NCI-H2171 treated with DMSO at 0.1 percent for 48 hours (cell line): ENCODE measurements around the gene PEX26.
"Not testable (repeated sequence)": the region's sequence is repeated elsewhere in the genome, so short reads cannot be mapped to it uniquely, and the experiment has no call there.

Experiments
- DNase-seq: peaks from one replicate; lab custom pipeline; 2025; lab: John Stamatoyannopoulos, UW

Gene PEX26

GRCh38 chr22:18077639-18078328, at the start of gene PEX26:
Gene PEX26, plus strand, starts transcription at chr22:18077990. Its CDS starts 387 bp downstream, at chr22:18078377.
- DNase-seq = peak; percentile 96

- peak; percentile 4 for DNase-seq
These were observed 48.8 kb upstream of the PEX26 start for GRCh38 chr22:18028817-18029527.

DNA sequence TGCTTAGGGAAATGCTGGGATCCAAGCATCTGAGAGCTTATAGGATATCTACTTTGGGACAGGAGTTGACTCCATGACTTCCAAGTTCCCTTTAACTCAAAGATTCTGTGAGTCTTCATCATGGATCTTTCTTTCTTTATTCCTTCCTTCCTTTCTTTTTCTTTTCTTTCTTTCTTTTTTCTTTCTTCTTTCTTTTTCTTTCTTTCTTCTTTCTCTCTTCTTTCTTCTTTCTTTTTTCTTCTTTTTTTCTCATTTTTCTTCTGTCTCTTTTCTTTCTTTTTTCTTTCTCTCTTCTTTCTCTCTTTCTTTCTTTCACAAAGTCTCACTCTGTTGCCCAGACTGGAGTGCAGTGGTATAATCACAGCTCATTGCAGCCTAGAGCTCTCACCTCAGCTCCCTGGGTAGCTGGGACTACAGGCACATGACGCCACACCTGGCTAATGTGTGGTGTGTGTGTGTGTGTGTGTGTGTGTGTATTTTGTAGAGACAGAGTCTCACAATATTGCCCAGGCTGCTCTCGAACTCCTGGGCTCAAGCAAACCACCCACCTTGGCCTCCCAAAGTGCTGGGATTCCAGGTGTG, 48.0 kb upstream of the PEX26 start:
- no peak for DNase-seq

GRCh38 chr22:18031695-18032454, 45.9 kb upstream of the PEX26 start:
- DNase-seq = peak; percentile 77

DNA sequence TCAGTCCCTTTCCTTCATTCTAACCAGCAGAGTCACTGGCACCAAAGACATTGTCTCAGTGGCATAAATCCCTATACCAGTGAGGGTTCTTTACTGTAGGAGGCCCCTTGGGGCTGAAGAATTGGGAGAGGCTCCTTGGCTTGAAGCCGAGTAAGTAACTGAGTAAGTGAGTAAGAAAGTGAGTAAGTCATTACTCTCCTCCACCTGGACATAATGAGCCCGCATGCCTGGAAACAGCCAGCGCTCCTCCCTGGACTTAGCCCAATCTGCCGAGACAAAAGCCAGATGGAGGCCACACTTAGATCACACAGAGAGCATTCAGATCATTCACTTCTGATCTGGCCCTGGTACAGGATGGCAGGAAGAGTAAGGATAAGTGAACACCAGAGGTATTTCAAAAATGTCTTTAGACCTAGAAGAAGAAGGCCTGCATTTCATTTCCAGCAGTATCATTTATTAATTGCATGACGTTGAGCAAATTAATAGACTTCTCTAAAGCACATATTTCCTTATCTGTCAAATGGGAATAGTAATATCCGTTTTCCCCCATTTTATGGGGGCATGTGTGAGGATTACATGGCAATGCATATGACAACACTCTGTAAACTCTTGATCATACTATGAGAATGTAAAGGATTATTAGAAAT, 45.2 kb upstream of the PEX26 start:
- DNase-seq = peak; percentile 67

DNA sequence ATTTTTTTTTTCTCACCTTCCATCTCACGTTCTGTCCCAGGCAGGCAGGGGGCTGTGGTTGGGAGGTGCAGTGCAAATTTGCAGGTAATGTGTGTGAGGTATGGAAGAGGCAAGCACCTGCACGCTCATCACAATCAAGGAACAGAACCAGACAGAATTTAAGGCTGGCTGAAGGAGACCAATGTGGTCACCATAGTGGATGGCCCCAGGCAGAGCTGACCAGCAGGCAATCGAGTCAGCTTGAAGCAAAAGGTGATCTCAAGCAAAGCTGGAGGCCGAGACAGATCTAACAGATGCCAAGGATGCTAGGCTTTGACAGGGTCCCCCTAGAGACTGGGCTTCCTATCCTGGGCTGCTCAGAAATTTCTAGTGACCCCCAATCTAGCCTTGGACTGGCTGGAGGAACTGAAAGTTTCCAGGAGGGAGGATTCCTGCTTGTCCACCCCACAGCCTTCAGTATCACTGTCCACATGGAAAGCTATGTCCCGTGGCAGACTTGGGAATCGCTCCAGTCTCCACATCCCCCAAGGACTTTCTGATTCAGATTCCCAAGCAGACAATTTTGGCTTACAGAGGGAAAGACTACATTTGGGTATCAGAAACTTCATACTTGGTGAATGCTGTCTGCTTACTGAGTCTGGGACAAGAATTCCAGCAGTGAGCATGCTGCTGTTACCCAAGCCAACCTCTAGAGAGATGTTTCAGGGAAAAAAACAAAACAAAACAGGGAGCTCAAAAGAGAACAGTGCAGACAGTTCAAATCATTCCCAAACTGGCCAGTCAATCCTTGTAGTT, 44.4 kb upstream of the PEX26 start:
- DNase-seq = no peak

DNA sequence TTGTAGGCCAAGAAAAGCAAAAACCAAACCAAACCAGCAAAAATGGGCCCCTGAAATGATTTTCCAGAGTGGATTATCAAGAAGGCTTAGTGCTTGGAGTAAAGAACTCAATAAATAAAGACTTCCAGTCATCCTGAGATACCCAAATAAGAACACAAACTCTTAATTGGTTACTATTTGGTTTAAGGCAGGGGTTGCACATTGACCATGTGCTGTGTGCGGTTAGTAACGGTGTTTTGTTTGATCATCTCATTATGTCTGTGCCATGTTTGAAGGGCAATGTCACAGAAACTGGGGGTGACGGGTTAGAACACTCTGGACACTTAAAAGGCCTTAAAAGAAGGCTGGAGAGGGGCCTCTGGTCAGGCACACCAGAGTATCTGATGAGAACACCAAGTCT, 43.7 kb upstream of the PEX26 start:
- DNase-seq = no peak

DNA sequence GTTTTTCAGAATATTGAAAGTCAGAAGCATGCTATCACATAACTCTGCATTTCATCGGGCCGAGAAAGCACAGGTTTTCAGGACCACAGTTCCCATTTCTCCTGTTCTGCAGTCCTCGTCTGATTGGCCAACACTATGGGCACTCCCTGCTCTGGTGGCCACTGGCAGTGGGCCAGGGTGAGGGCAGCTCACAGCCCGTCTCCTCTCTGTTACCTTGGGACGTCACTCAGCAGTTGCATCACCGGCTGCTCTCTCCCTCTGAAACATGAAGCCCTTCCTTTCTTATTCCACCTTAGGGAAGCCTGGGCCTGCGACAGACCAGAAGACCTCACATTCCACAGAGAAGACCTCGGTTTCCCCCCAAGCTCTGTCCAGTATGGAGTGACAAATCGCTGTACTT, 42.0 kb upstream of the PEX26 start:
- DNase-seq = no peak

- DNase-seq = not testable (repeated sequence)
These were observed 36.9 kb upstream of the PEX26 start for GRCh38 chr22:18040898-18041297.

GRCh38 chr22:18042685-18043084, 35.1 kb upstream of the PEX26 start:
- DNase-seq = no peak

DNA sequence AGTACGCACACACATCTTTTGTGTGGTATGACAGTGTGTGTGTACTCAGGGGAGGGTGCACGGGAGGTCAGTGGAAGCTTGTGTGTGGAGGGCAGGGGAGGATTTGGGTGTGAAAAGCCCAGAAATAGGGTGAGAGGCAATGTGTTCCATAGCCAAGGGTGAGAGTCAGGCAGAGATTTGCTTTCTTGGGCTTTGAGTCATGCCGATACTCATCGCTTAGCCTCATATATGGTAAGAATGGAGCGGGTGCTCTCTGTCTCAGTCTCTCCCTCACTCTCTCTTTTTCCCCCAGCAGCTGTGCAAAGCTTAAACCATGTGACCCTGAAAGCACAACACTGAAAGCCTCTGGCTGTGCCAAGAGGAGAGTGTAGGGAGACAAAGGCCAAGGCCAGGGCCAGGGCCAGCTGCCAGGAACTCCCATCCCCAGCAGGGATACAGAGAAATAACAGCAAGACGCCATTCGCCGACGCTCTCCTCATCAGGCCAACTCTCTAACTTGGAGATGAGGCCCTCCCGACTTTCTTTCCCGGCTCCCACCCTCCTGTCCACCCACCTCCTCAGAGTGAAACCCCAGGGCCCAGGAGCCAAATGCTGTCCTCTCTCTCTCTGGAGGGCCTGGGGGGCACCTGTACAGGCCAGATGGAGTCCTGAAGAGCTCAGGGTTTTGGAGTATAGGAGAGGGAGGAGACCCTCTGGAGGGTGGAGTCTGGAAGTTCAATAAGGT, 33.1 kb upstream of the PEX26 start:
- no peak for DNase-seq

DNA sequence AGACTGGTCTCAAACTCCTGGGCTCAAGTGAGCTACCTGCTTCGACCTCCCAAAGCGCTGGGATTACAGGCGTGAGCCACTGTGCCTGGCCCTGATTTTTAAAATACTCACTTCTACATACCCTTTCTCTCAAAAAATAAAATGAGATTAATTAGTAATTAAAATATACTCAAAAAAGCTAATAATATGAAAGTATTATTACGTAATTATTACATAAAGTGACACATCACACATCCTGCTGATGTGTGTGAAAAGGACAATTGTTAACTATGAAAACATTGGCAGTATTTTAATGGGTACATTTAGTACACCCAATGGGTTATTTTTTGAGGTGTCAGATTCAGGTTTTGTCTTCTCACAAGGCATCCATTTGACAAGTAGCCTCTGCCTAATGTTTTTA, 32.0 kb upstream of the PEX26 start:
- no peak for DNase-seq

- no peak for DNase-seq
These were observed 29.7 kb upstream of the PEX26 start for GRCh38 chr22:18048041-18048440.

DNA sequence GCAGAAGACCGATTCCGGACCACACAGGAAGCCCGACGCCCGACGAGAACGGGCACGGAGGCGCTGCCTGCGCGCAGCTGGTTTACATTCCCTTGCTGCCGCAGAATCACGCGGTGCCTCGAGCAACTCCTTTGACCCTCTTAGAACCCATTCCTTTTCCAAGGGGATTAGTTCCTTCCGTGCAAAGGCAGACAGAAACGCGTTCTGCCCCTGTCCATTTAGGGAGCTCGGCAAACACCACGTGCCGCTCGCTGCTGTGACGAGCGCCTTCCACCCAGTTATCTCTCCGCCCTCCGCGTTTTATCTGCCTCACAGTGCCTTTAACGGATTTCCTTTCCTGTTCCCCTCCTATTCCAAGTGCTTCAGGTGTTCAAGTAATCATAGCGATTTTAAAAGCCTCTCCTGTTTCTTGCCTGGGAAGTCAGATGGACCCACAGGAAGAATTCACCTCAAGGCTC, 29.3 kb upstream of the PEX26 start:
- no peak for DNase-seq

- no peak for DNase-seq
These were observed 27.7 kb upstream of the PEX26 start for GRCh38 chr22:18050065-18050464.

DNA sequence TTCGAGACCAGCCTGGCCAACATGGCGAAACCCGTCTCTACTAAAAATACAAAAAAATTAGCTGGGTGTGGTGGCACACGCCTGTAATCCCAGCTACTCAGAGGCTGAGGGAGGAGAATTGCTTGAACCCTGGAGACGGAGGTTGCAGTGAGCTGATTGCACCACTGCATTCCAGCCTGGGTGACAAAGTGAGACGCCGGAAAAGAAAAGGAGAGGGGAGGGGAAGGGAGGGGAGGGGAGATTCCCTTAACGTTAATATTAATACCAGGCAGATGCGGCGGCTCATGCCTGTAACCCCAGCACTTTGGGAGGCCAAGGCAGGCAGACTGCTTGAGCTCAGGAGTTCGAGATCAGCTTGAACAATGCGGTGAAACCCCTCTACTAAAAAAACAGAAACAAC, 26.7 kb upstream of the PEX26 start:
- not testable (repeated sequence) for DNase-seq

DNA sequence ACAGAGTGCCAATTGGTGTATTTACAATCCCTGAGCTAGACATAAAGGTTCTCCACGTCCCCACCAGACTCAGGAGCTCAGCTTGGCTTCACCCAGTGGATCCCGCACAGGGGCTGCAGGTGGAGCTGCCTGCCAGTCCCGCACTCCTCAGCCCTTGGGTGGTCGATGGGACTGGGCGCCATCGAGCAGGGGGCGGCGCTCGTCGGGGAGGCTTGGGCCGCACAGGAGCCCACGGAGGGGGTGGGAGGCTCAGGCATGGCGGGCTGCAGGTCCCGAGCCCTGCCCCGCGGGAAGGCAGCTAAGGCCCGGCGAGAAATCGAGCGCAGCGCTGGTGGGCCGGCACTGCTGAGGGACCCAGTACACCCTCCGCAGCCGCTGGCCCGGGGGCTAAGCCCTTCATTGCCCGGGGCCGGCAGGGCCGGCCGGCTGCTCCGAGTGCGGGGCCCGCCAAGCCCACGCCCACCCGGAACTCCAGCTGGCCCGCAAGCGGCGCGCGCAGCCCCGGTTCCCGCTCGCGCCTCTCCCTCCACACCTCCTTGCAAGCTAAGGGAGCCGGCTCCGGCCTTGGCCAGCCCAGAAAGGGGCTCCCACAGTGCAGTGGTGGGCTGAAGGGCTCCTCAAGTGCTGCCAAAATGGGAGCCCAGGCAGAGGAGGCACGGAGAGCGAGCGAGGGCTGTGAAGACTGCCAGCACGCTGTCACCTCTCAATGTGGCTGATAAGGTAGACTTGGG, 24.4 kb upstream of the PEX26 start:
- not testable (repeated sequence) for DNase-seq

DNA sequence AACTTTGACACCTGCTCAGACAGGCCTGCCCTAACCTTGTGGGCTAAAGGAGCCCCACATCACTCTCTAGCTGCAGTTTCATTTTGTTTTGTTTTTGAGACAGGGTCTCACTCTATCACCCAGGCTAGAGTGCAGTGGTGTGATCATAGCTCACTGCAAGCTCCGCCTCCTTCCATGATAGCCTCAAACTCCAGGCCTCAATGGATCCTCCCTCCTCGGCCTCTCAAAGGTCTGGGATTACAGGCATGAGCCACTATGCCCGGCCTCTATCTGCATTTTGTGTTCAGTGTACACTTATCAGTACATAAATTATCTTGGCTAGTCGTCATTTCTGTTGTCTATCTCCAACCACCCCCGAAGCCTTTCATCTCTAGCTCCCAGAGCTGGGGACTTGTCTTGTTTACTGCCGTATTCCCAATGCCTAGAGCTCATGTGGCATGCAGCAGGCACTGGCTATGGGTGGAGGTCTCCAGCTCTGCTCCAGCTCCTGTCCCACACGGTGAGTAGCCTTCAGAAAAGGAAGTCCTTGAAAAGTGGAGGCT, 22.1 kb upstream of the PEX26 start:
- DNase-seq = no peak

- DNase-seq = peak; percentile 46
These were observed 21.6 kb upstream of the PEX26 start for GRCh38 chr22:18056161-18056666.
